ENCODE measurements around the gene PAM.

DNA sequence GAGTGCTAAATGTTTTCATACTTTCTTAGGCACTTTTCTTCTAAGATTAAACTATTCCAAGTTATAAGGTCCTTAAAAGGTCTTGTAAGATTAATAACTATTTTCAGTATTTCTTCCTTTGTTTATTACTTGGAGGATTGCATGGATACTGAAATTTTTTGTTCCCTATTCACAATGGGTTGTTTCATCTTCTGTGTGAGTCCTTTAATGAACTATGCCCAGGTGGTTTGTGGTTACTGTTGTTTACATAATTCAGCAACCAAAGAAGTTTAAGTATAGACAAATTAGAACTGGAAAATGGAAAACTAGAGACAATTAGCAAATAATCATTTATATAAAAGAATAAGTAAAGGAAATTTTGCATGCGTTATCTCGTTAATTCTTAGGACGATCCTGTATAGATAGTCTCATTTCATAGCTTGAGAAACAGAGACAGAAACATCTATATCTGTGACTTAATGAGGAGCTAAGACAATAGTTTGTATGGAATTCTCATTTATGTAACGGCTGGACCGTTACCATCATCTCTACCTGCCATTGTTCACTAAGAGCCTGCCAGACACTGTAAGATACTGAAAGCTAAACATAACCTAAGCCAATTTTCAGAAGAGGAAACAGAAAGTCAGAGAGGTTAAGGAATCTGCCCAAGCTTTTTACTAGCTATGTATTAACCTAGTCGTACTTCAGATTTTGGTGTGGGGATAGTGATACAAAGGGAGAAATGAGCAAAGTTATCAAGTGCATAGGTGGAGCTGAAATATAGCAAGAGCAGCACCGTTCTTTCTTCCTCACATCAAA lies 148.2 kb downstream of the PAM start:
- TF ChIP-seq, protein P1, sequence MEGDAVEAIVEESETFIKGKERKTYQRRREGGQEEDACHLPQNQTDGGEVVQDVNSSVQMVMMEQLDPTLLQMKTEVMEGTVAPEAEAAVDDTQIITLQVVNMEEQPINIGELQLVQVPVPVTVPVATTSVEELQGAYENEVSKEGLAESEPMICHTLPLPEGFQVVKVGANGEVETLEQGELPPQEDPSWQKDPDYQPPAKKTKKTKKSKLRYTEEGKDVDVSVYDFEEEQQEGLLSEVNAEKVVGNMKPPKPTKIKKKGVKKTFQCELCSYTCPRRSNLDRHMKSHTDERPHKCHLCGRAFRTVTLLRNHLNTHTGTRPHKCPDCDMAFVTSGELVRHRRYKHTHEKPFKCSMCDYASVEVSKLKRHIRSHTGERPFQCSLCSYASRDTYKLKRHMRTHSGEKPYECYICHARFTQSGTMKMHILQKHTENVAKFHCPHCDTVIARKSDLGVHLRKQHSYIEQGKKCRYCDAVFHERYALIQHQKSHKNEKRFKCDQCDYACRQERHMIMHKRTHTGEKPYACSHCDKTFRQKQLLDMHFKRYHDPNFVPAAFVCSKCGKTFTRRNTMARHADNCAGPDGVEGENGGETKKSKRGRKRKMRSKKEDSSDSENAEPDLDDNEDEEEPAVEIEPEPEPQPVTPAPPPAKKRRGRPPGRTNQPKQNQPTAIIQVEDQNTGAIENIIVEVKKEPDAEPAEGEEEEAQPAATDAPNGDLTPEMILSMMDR (IDR thresholded peaks at IDR 0.05) = no peak
- TF ChIP-seq ZFX (IDR thresholded peaks at IDR 0.05; ENCODE audit: borderline replicate concordance) = no peak

All from 22Rv1 (cell line).